ENCODE data around the gene ARMC2.
"Not testable (repeated sequence)": the region's sequence is repeated elsewhere in the genome, so short reads cannot be mapped to it uniquely, and the experiment has no call there.

Gene ARMC2

GRCh38 chr6:108836061-108836460, 12.2 kb upstream of the ARMC2 start:
- DNase-seq, result no peak

GRCh38 chr6:108837236-108837971, 10.8 kb upstream of the ARMC2 start:
- no peak for DNase-seq

GRCh38 chr6:108838101-108838717, 10.0 kb upstream of the ARMC2 start:
- DNase-seq, result peak; percentile 46

GRCh38 chr6:108839083-108839642, 9.1 kb upstream of the ARMC2 start:
- DNase-seq, result no peak

GRCh38 chr6:108840919-108841318, 7.3 kb upstream of the ARMC2 start:
- DNase-seq, result no peak

- no peak for DNase-seq
Measured at GRCh38 chr6:108841377-108841855, 6.8 kb upstream of the ARMC2 start.

GRCh38 chr6:108844135-108844534, 4.1 kb upstream of the ARMC2 start:
- DNase-seq, result no peak

GRCh38 chr6:108845145-108845544, 3.1 kb upstream of the ARMC2 start:
- DNase-seq, result no peak

- no peak for DNase-seq
Measured at GRCh38 chr6:108846101-108846500, 2.1 kb upstream of the ARMC2 start.

- DNase-seq, result peak; percentile 0
Measured at GRCh38 chr6:108846628-108847027, 1.6 kb upstream of the ARMC2 start.

- peak; percentile 49 for DNase-seq
Measured at GRCh38 chr6:108847738-108848115, 495 bp upstream of the ARMC2 start.

GRCh38 chr6:108850669-108851465, 2.6 kb downstream of the ARMC2 start:
- no peak for DNase-seq

- no peak for DNase-seq
Measured at GRCh38 chr6:108851756-108852155, 3.5 kb downstream of the ARMC2 start.

- DNase-seq, result no peak
Measured at GRCh38 chr6:108853077-108853476, 4.9 kb downstream of the ARMC2 start.

GRCh38 chr6:108862479-108863191, 14.4 kb downstream of the ARMC2 start:
- no peak for DNase-seq

- not testable (repeated sequence) for DNase-seq
Measured at GRCh38 chr6:108865751-108866286, 17.6 kb downstream of the ARMC2 start.

GRCh38 chr6:108866798-108867197, 18.6 kb downstream of the ARMC2 start:
- DNase-seq, result no peak

GRCh38 chr6:108868647-108869046, 20.4 kb downstream of the ARMC2 start:
- DNase-seq, result no peak

- no peak for DNase-seq
Measured at GRCh38 chr6:108869876-108870275, 21.7 kb downstream of the ARMC2 start.

GRCh38 chr6:108870357-108870756, 22.1 kb downstream of the ARMC2 start:
- DNase-seq, result no peak

- DNase-seq, result no peak
Measured at GRCh38 chr6:108872141-108872557, 23.9 kb downstream of the ARMC2 start.

GRCh38 chr6:108872575-108872974, 24.4 kb downstream of the ARMC2 start:
- DNase-seq, result no peak
